Right cardiac atrium (tissue), 5 donors: Measurements from ENCODE around the gene RPS2. TPM values are rescaled to one million over a fixed set of nuclear protein-coding genes. Genes with fewer than 3 reads are reported as not detected.

Experiments used
- ATAC-seq, 2 donors: fragments of 200-7000 bp; cut with Tn5 transposase; one replicate each; pipeline versions ENCODE4 v1.8.0 to v1.9.1; 2020; ENCODE audit warnings: moderate library complexity in 2 of 2, mild to moderate bottlenecking in 1 of 2
- DNase-seq, 3 donors: peaks; one replicate each; pipeline ENCODE4 v3.0.0-alpha.2; 2020
- H3K27ac ChIP-seq: one replicate; pipeline ENCODE4 v1.5.1; 2013; ENCODE audit warnings: mild to moderate bottlenecking, low read length, control low read depth, moderate library complexity
- H3K27me3 ChIP-seq: one replicate; pipeline ENCODE4 v1.6.1; 2013; ENCODE audit not compliant: control insufficient read depth, insufficient read depth
- H3K4me1 ChIP-seq: one replicate; pipeline ENCODE4 v1.6.1; 2013; ENCODE audit warnings: low read length; ENCODE audit not compliant: control insufficient read depth, insufficient read depth
- H3K4me3 ChIP-seq: one replicate; pipeline ENCODE4 v1.5.1; 2013; ENCODE audit warnings: low read length, control low read depth
- H3K9me3 ChIP-seq: one replicate; pipeline ENCODE4 v1.6.1; 2013; ENCODE audit warnings: low read length; ENCODE audit not compliant: control insufficient read depth
- WGBS: extraction: QIAGEN DNeasy Blood & Tissue Kit; methylation state at CpG from one replicate; pipeline ENCODE4 v1.1.7; 2013; 5-methylcytosine and 5-hydroxymethylcytosine counted together
- intact Hi-C, 4 donors: fragments of 100-400 bp; cut with DNase I; formaldehyde crosslinking; loops; one replicate each; pipeline versions ENCODE4 v1.11.0 to v1.14.0; 2022 to 2023
- polyA plus RNA-seq: library from polyadenylated mRNA; stranded (reverse); fragments of 200-250 nt; gene quantifications from one replicate; pipeline ENCODE4 v1.2.3, GENCODE V29; 2013
- total RNA-seq, 4 donors: library from RNA; stranded (reverse); fragmentation: NEBNext Ultra II Directional; extraction: Animal tissue kit (Norgen Biotek cat#: 25700); gene quantifications; one replicate each; pipeline ENCODE4 v1.2.1, GENCODE V29; 2021
- donor health status: healthy with polysubstance abuse.
- donor health status: DM: no; HTN: yes; CAD: no.
- donor health status: DM: no; HTN: no; CAD: no.
- donor health status: DM: no; HTN: yes; CAD: no; lungs with severe emphysema.
- donor health status: DM: yes; HTN: yes; CAD: no.

Gene RPS2
- total and polyA plus RNA-seq, 5 donors: 947 to 1,371 (median 1,077) TPM

GRCh38 chr16:1998852-1999801, 34.5 kb upstream of the RPS2 start:
- no peak for ATAC-seq

GRCh38 chr16:1998360-1998835, 33.8 kb upstream of the RPS2 start:
- DNase-seq (peak in 2 of 3 donors; percentile 50 to 52), ATAC-seq (no peak)
- Histone ChIP-seq H3K4me1 (peaks cover 2% of the 10 kb centered on the region), H3K4me3 (no peak overlapping the region), H3K27me3 (no peaks in the 10 kb centered on the region), H3K27ac (no peak overlapping the region), H3K9me3 (no peaks in the 10 kb centered on the region)
- intact Hi-C loops: no loop called here
- 93% methylated on average over 27 of the region's 27 CpGs for WGBS

More at GRCh38 chr16:1998852-1999801, 34.5 kb upstream of the RPS2 start:
- intact Hi-C loops: no loop called here
- WGBS: 93% methylated on average over 39 of the region's 39 CpGs
- DNase-seq: peak in 2 of 3 donors; percentile 57 to 62
- Histone ChIP-seq H3K9me3 (no peaks in the 10 kb centered on the region), H3K27ac (no peak overlapping the region), H3K27me3 (no peaks in the 10 kb centered on the region), H3K4me1 (peaks cover 2% of the 10 kb centered on the region), H3K4me3 (no peak overlapping the region)

- intact Hi-C loops: no loop called here
- peak in 1 of 2 donors; percentile 2 for ATAC-seq
- Histone ChIP-seq H3K4me1 (peaks cover 2% of the 10 kb centered on the region), H3K27ac (no peak overlapping the region), H3K27me3 (no peaks in the 10 kb centered on the region), H3K9me3 (no peaks in the 10 kb centered on the region), H3K4me3 (no peak overlapping the region)
- DNase-seq: peak; percentile 51 to 65 (median 56)
- WGBS: 80% methylated on average over 26 of the region's 26 CpGs
These were observed 33.1 kb upstream of the RPS2 start for GRCh38 chr16:1997494-1998359.

- Histone ChIP-seq H3K4me3 (no peak overlapping the region), H3K9me3 (no peaks in the 10 kb centered on the region), H3K27me3 (no peaks in the 10 kb centered on the region), H3K4me1 (peaks cover 4% of the 10 kb centered on the region), H3K27ac (no peak overlapping the region)
- intact Hi-C loops: no loop called here
- ATAC-seq (no peak), DNase-seq (peak in 2 of 3 donors; percentile 47 to 50)
- 57% methylated on average over 2 of the region's 2 CpGs for WGBS
These were observed 29.1 kb upstream of the RPS2 start for GRCh38 chr16:1993731-1994131.

GRCh38 chr16:1992704-1993317, 28.2 kb upstream of the RPS2 start:
- no peak overlapping the region for H3K27ac ChIP-seq
- peak; percentile 1 to 2 for ATAC-seq
- H3K4me3 ChIP-seq: no peak overlapping the region
- peaks cover 1% of the 10 kb centered on the region for H3K4me1 ChIP-seq
- 40% methylated on average over 50 of the region's 50 CpGs for WGBS
- intact Hi-C loops: no loop called here
- no peak for DNase-seq
- no peaks in the 10 kb centered on the region for H3K27me3 ChIP-seq
- H3K9me3 ChIP-seq: no peaks in the 10 kb centered on the region

GRCh38 chr16:1991948-1992703, 27.5 kb upstream of the RPS2 start:
- WGBS: 3% methylated on average over 93 of the region's 96 CpGs
- intact Hi-C loops: no loop called here
- H3K27ac ChIP-seq: no peak overlapping the region

GRCh38 chr16:1991588-1991947, 26.9 kb upstream of the RPS2 start:
- Histone ChIP-seq H3K27me3 (no peaks in the 10 kb centered on the region), H3K27ac (no peak overlapping the region), H3K9me3 (no peaks in the 10 kb centered on the region), H3K4me3 (peak overlapping the region; percentile 15), H3K4me1 (peaks cover 1% of the 10 kb centered on the region)
- intact Hi-C loops: no loop called here
- 10% methylated on average over 22 of the region's 22 CpGs for WGBS
- no peak for DNase-seq
- peak in 1 of 2 donors; percentile 8 for ATAC-seq

More at GRCh38 chr16:1991948-1992703, 27.5 kb upstream of the RPS2 start:
- DNase-seq (peak; percentile 97 to 99 (median 98)), ATAC-seq (peak; percentile 87 to 90)
- H3K9me3 ChIP-seq: no peaks in the 10 kb centered on the region
- peaks cover 1% of the 10 kb centered on the region for H3K4me1 ChIP-seq
- H3K4me3 ChIP-seq: peak overlapping the region; percentile 15
- H3K27me3 ChIP-seq: no peaks in the 10 kb centered on the region

- Histone ChIP-seq H3K9me3 (no peaks in the 10 kb centered on the region), H3K4me1 (peaks cover 1% of the 10 kb centered on the region), H3K27ac (no peak overlapping the region), H3K4me3 (no peak overlapping the region), H3K27me3 (no peaks in the 10 kb centered on the region)
- ATAC-seq (peak in 1 of 2 donors; percentile 1), DNase-seq (peak in 1 of 3 donors; percentile 64)
- intact Hi-C loops: no loop called here
- whole genome bisulfite sequencing: 3% methylated on average over 18 of the region's 18 CpGs
These were observed 26.5 kb upstream of the RPS2 start for GRCh38 chr16:1991135-1991551.

GRCh38 chr16:1990351-1991134, 25.9 kb upstream of the RPS2 start:
- H3K4me3 ChIP-seq: peak overlapping the region; percentile 32
- DNase-seq (no peak), ATAC-seq (no peak)
- H3K27ac ChIP-seq: no peak overlapping the region
- H3K27me3 ChIP-seq: no peaks in the 10 kb centered on the region
- peaks cover 1% of the 10 kb centered on the region for H3K4me1 ChIP-seq
- intact Hi-C loops: no loop called here
- H3K9me3 ChIP-seq: no peaks in the 10 kb centered on the region
- WGBS: 2% methylated on average over 50 of the region's 50 CpGs

- H3K9me3 ChIP-seq: no peaks in the 10 kb centered on the region
- no peak for ATAC-seq
- H3K4me3 ChIP-seq: peak overlapping the region; percentile 32
- H3K27ac ChIP-seq: no peak overlapping the region
- no peak for DNase-seq
- no peaks in the 10 kb centered on the region for H3K27me3 ChIP-seq
- intact Hi-C loops: no loop called here
- under 1% methylated on average over 24 of the region's 25 CpGs for WGBS
- H3K4me1 ChIP-seq: peaks cover 4% of the 10 kb centered on the region
These were observed 25.4 kb upstream of the RPS2 start for GRCh38 chr16:1990101-1990350.
